Left lung (tissue), 10 donors: Measurements from ENCODE around the gene TIAM2. TPM values are rescaled to one million over a fixed set of nuclear protein-coding genes. Genes with fewer than 3 reads are reported as not detected.

Experiments
- ATAC-seq: fragments of 200-7000 bp; cut with Tn5 transposase; one replicate; pipeline ENCODE4 v1.9.1; 2020; ENCODE audit warnings: moderate library complexity
- DNase-seq, 4 donors: peaks; one replicate each; pipeline ENCODE4 v3.0.0-alpha.2; 2013 to 2020
- H3K27ac ChIP-seq, 2 donors: fragments of 200-600 bp; sonication (generic) in 1 of 2; one replicate each; pipeline versions ENCODE4 v1.5.0 to v1.8.0; 2020 to 2021
- H3K27me3 ChIP-seq, 2 donors: fragments of 200-600 bp; sonication (generic) in 1 of 2; one replicate each; pipeline versions ENCODE4 v1.5.0 to v1.8.0; 2020 to 2021
- H3K36me3 ChIP-seq, 2 donors: fragments of 200-600 bp; sonication (generic) in 1 of 2; one replicate each; pipeline versions ENCODE4 v1.5.0 to v1.8.0; 2020 to 2021
- H3K4me1 ChIP-seq, 2 donors: fragments of 200-600 bp; one replicate each; pipeline ENCODE4 v1.8.0; 2021
- H3K4me3 ChIP-seq, 2 donors: fragments of 200-600 bp; sonication (generic) in 1 of 2; one replicate each; pipeline versions ENCODE4 v1.5.0 to v1.8.0; 2020 to 2021; ENCODE audit warnings: mild to moderate bottlenecking in 1 of 2
- H3K9me3 ChIP-seq, 2 donors: fragments of 200-600 bp; sonication (generic) in 1 of 2; one replicate each; pipeline versions ENCODE4 v1.5.0 to v1.8.0; 2020 to 2021
- CTCF ChIP-seq, 2 donors: fragments of 200-600 bp; sonication (generic) in 1 of 2; IDR thresholded peaks; one replicate each; pipeline versions ENCODE4 v1.5.0 to v1.8.0; 2021; ENCODE audit warnings: antibody characterized with exemption in 2 of 2
- intact Hi-C, 2 donors: fragments of 100-400 bp; cut with DNase I; formaldehyde crosslinking; loops; one replicate each; pipeline versions ENCODE4 v1.11.2 to v1.14.2; 2022
- polyA plus RNA-seq, 6 donors: library from polyadenylated mRNA; unstranded; fragments of 120-200 nt; gene quantifications; one replicate each; pipeline ENCODE4 v1.2.1, GENCODE V29; 2013; ENCODE audit not compliant: insufficient read length in 6 of 6
- total RNA-seq, 2 donors: library from RNA; stranded (reverse); fragmentation: NEBNext Ultra II Directional; extraction: Animal tissue kit (Norgen Biotek cat#: 25700); gene quantifications; one replicate each; pipeline ENCODE4 v1.2.1, GENCODE V29; 2021
- donor health status: DM: no; HTN: yes; CAD: no.
- donor health status: DM: no; HTN: no; CAD: no.

Gene TIAM2
- total and polyA plus RNA-seq, 8 donors: 6.9 to 25.0 (median 20.6) TPM

- H3K36me3 ChIP-seq: no peaks in the 10 kb centered on the region
- no peaks in the 10 kb centered on the region for H3K4me1 ChIP-seq
- no peak overlapping the region for H3K27ac ChIP-seq
- no peak overlapping the region for H3K4me3 ChIP-seq
- no peaks in the 10 kb centered on the region for H3K9me3 ChIP-seq
- DNase-seq: no peak
- ATAC-seq: no peak
- intact Hi-C loops: no loop called here
- no peaks in the 10 kb centered on the region for H3K27me3 ChIP-seq
- TF ChIP-seq CTCF (IDR thresholded peaks at IDR 0.05): no peak
These were observed 14.6 kb upstream of the TIAM2 start for GRCh38 chr6:154980273-154981078.

GRCh38 chr6:154981079-154981870 is 13.8 kb upstream of the TIAM2 start:
- no peaks in the 10 kb centered on the region for H3K36me3 ChIP-seq
- intact Hi-C loops: no loop called here
- no peaks in the 10 kb centered on the region for H3K9me3 ChIP-seq
- H3K27ac ChIP-seq: no peak overlapping the region
- ATAC-seq: peak; percentile 52
- DNase-seq: no peak
- no peak for TF ChIP-seq CTCF (IDR thresholded peaks at IDR 0.05)
- H3K4me1 ChIP-seq: no peaks in the 10 kb centered on the region
- H3K4me3 ChIP-seq: no peak overlapping the region
- H3K27me3 ChIP-seq: no peaks in the 10 kb centered on the region

DNA sequence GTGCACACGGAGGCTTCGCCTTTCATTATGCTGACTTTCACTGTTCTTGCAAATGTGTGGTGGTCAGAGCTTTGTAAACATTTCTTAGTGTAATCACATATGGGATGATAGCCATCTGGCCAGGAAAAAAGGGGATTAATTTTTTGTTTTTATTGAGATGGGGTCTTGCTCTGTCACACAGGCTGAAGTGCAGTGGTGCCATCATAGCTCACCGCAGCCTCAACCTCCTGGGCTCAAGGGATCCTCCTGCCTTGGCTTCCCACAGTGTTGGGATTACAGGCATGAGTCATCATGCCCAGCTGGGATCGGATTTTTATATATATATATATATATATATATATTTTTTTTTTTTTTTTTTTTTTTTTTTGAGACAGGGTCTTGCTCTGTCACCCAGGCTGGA is 11.0 kb upstream of the TIAM2 start:
- H3K27me3 ChIP-seq: no peaks in the 10 kb centered on the region
- no peak overlapping the region for H3K27ac ChIP-seq
- H3K36me3 ChIP-seq: no peaks in the 10 kb centered on the region
- ATAC-seq: no peak
- no peaks in the 10 kb centered on the region for H3K4me1 ChIP-seq
- no peak for DNase-seq
- no peaks in the 10 kb centered on the region for H3K9me3 ChIP-seq
- H3K4me3 ChIP-seq: no peak overlapping the region
- TF ChIP-seq CTCF (IDR thresholded peaks at IDR 0.05): no peak
- intact Hi-C loops: no loop called here

DNA sequence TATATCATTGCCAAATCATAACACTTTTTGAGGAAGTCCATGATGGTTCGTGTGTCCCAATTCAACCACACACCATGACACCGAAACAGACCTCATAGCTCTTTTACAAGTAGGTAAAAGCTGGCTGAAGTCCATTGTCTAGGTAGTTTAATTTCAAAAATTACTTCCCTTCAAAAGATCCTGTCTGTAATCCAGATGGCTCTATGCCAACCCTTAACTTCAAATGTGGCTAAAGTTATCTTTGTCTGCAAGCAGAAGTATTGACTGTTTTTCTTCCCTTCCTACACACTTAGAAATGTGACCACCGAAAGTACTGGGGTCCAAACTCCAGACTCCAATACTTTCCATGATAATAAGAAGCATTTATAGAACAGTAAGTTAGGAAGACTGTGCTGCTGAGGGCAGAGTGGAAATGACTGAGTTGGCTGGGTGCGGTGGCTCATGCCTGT is 8.3 kb upstream of the TIAM2 start:
- ATAC-seq: no peak
- H3K27ac ChIP-seq: no peak overlapping the region
- intact Hi-C loops: no loop called here
- TF ChIP-seq CTCF (IDR thresholded peaks at IDR 0.05): no peak
- H3K4me3 ChIP-seq: no peak overlapping the region
- no peaks in the 10 kb centered on the region for H3K36me3 ChIP-seq
- DNase-seq: no peak
- H3K4me1 ChIP-seq: no peaks in the 10 kb centered on the region
- no peaks in the 10 kb centered on the region for H3K9me3 ChIP-seq
- H3K27me3 ChIP-seq: no peaks in the 10 kb centered on the region

DNA sequence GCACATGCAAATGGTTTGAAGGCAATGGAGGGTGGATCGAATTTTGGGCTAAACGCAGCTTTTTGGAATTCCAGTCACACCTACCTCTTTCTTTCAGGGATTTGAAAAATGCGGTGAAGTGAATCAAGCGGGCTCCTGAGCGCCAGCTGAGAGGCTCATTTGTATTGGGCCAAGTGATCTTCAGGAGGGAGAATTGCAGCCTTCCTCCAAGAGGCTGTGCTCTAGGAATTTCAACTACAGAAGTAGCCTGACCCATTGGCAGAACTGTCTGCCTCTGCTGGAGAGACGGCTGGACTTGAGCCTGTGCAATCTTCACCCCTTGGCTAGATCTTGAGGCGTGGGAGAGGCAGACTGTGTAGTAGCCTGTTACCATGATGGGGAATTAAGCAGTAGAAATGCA is 5.7 kb upstream of the TIAM2 start:
- no peak for TF ChIP-seq CTCF (IDR thresholded peaks at IDR 0.05)
- intact Hi-C loops: no loop called here
- Histone ChIP-seq H3K4me3 (no peak overlapping the region), H3K9me3 (no peaks in the 10 kb centered on the region), H3K36me3 (no peaks in the 10 kb centered on the region), H3K4me1 (no peaks in the 10 kb centered on the region), H3K27ac (no peak overlapping the region), H3K27me3 (peaks cover 0 to 9% of the 10 kb centered on the region in 2 donors)
- no peak for DNase-seq
- ATAC-seq: peak; percentile 27
